GM19463 (cell line): ENCODE data around the gene CYP46A1.
"Not testable (repeated sequence)": the region's sequence is repeated elsewhere in the genome, so short reads cannot be mapped to it uniquely, and the experiment has no call there.

Experiments
- ATAC-seq: cut with Tn5 transposase; IDR thresholded peaks from one replicate; pipeline ENCODE4 v1.9.1; 2021; ENCODE audit warnings: mild to moderate bottlenecking, moderate library complexity; ENCODE audit not compliant: unreplicated experiment

Gene CYP46A1

GRCh38 chr14:99754141-99755067 lies 70.3 kb downstream of the CYP46A1 start:
- ATAC-seq: no peak

GRCh38 chr14:99755068-99755405 lies 70.9 kb downstream of the CYP46A1 start:
- ATAC-seq: no peak

GRCh38 chr14:99755629-99756603 lies 71.8 kb downstream of the CYP46A1 start:
- ATAC-seq: no peak

- no peak for ATAC-seq
Measured at GRCh38 chr14:99756796-99757195, 72.7 kb downstream of the CYP46A1 start.

GRCh38 chr14:99757331-99758070 lies 73.4 kb downstream of the CYP46A1 start:
- no peak for ATAC-seq

- no peak for ATAC-seq
Measured at GRCh38 chr14:99758121-99758821, 74.2 kb downstream of the CYP46A1 start.

- ATAC-seq: no peak
Measured at GRCh38 chr14:99758872-99759545, 74.9 kb downstream of the CYP46A1 start.

- no peak for ATAC-seq
Measured at GRCh38 chr14:99759546-99759925, 75.4 kb downstream of the CYP46A1 start.

GRCh38 chr14:99760817-99761216 lies 76.7 kb downstream of the CYP46A1 start:
- ATAC-seq: no peak

GRCh38 chr14:99762911-99763310 lies 78.8 kb downstream of the CYP46A1 start:
- not testable (repeated sequence) for ATAC-seq

- ATAC-seq: no peak
Measured at GRCh38 chr14:99763527-99764221, 79.6 kb downstream of the CYP46A1 start.

- ATAC-seq: no peak
Measured at GRCh38 chr14:99764222-99764706, 80.2 kb downstream of the CYP46A1 start.

GRCh38 chr14:99768381-99768780 lies 84.3 kb downstream of the CYP46A1 start:
- ATAC-seq: no peak

GRCh38 chr14:99769123-99769522 lies 85.0 kb downstream of the CYP46A1 start:
- no peak for ATAC-seq

GRCh38 chr14:99769799-99770198 lies 85.7 kb downstream of the CYP46A1 start:
- ATAC-seq: no peak

GRCh38 chr14:99772371-99773283 lies 88.5 kb downstream of the CYP46A1 start:
- no peak for ATAC-seq

- no peak for ATAC-seq
Measured at GRCh38 chr14:99773521-99774497, 89.7 kb downstream of the CYP46A1 start.
